HCT116 (cell line): ENCODE results near the gene NTN3. TPM values are rescaled to one million over a fixed set of nuclear protein-coding genes. Genes with fewer than 3 reads are reported as not detected.

ENCODE experiments used
- ATAC-seq: fragments of 200-7000 bp; cut with Tn5 transposase; 2 replicates; pipeline ENCODE4 v1.9.1; 2020; ENCODE audit warnings: mild to moderate bottlenecking, moderate library complexity
- BruUV-seq: library from RNA; stranded (reverse); fragments of 400-500 nt; replicated peaks from 2 replicates; lab custom pipeline; 2021; lab: Mats Ljungman, UMichigan
- CTCF ChIA-PET: fragments of 300-600 bp; sonication (Branson Sonifier 250); formaldehyde crosslinking; loops from one replicate; lab custom pipeline; 2021; ENCODE audit warnings: antibody characterized with exemption; lab: Charles Lee
- POLR2A ChIA-PET: fragments of 300-600, 350-600 bp; sonication (Branson Sonifier 250); formaldehyde crosslinking; loops from one replicate; lab custom pipeline; 2021; ENCODE audit warnings: antibody characterized with exemption; lab: Charles Lee
- RAD21 ChIA-PET, 2 experiments: fragments of 300-600 bp; sonication (Branson Sonifier 250); formaldehyde crosslinking; loops; one replicate each; lab custom pipeline; 2023; ENCODE audit warnings: low total read pairs in 2 of 2; ENCODE audit not compliant: uncharacterized antibody in 2 of 2, unreplicated experiment in 2 of 2, low non-redundant PET in 1 of 2; lab: Charles Lee
- DNase-seq: peaks from one replicate; pipeline ENCODE4 v3.0.0-alpha.2; 2010; ENCODE audit warnings: low read depth, low spot score
- H2AFZ ChIP-seq: fragments of 200-600 bp; shearing (Covaris generic), sonication (generic); 2 replicates; pipeline ENCODE4 v1.6.1; 2017; ENCODE audit warnings: low read depth, mixed run types, mixed read lengths, antibody characterized with exemption, low read length; ENCODE audit not compliant: poor library complexity, severe bottlenecking
- H3K27ac ChIP-seq: 2 replicates; pipeline ENCODE4 v1.5.1; 2012; ENCODE audit warnings: low read depth, low read length
- H3K27me3 ChIP-seq: fragments of 200-600 bp; sonication (generic); 2 replicates; pipeline ENCODE4 v1.6.1; 2016; ENCODE audit warnings: mixed run types, low read length, mixed read lengths; ENCODE audit not compliant: insufficient read depth
- H3K36me3 ChIP-seq, 2 experiments: fragments of 200-500 bp in 1 of 2; fragments of 200-600 bp in 1 of 2; sonication (Bioruptor generic) in 1 of 2; sonication (generic) in 1 of 2; 2 replicates each; pipeline versions ENCODE4 v1.5.1 to v1.6.1; 2014 to 2016; ENCODE audit warnings: low read length in 2 of 2, inconsistent platforms in 1 of 2, mixed read lengths in 1 of 2, mixed run types in 1 of 2; ENCODE audit not compliant: insufficient read depth in 2 of 2, control insufficient read depth in 1 of 2
- H3K4me1 ChIP-seq, 2 experiments: fragments of 200-600 bp in 1 of 2; sonication (generic) in 1 of 2; 2 replicates each; pipeline versions ENCODE4 v1.5.1 to v1.6.1; 2012 to 2017; ENCODE audit warnings: low read length in 2 of 2, inconsistent platforms in 1 of 2, mild to moderate bottlenecking in 1 of 2, mixed read lengths in 1 of 2, mixed run types in 1 of 2, moderate library complexity in 1 of 2; ENCODE audit not compliant: insufficient read depth in 2 of 2, control insufficient read depth in 1 of 2
- H3K4me2 ChIP-seq: fragments of 200-600 bp; sonication (generic); 2 replicates; pipeline ENCODE4 v1.6.1; 2017; ENCODE audit warnings: mixed run types, low read length, mixed read lengths
- H3K4me3 ChIP-seq, 2 experiments: fragments of 200-600 bp in 1 of 2; sonication (generic) in 1 of 2; replicated peaks in 1 of 2; 2 replicates each; pipeline ENCODE4 v1.5.1; 2011 to 2016; ENCODE audit warnings: low read length in 2 of 2, control low read depth in 1 of 2, low read depth in 1 of 2, mild to moderate bottlenecking in 1 of 2, mixed read lengths in 1 of 2, mixed run types in 1 of 2
- H3K79me2 ChIP-seq: fragments of 200-600 bp; sonication (generic); 2 replicates; pipeline ENCODE4 v1.6.1; 2017; ENCODE audit warnings: mild to moderate bottlenecking, mixed run types, low read length, moderate library complexity, mixed read lengths; ENCODE audit not compliant: insufficient read depth
- H3K9ac ChIP-seq: fragments of 200-600 bp; sonication (generic); 2 replicates; pipeline ENCODE4 v1.6.1; 2016; ENCODE audit warnings: low read length, mixed read lengths
- H3K9me2 ChIP-seq: fragments of 200-600 bp; sonication (generic), shearing (Covaris generic); 2 replicates; pipeline ENCODE4 v1.6.1; 2017; ENCODE audit warnings: mixed run types, mild to moderate bottlenecking, moderate library complexity; ENCODE audit not compliant: insufficient read depth
- H3K9me3 ChIP-seq, 2 experiments: fragments of 200-500 bp in 1 of 2; fragments of 200-600 bp in 1 of 2; sonication (Bioruptor generic) in 1 of 2; sonication (generic) in 1 of 2; 2 replicates each; pipeline ENCODE4 v1.6.1; 2014 to 2017; ENCODE audit warnings: low read length in 2 of 2, mixed read lengths in 2 of 2, inconsistent platforms in 1 of 2, low read depth in 1 of 2, mild to moderate bottlenecking in 1 of 2, mixed run types in 1 of 2, moderate library complexity in 1 of 2; ENCODE audit not compliant: control insufficient read depth in 1 of 2, insufficient read depth in 1 of 2
- H4K20me1 ChIP-seq: fragments of 200-600 bp; sonication (generic), shearing (Covaris generic); 2 replicates; pipeline ENCODE4 v1.6.1; 2017; ENCODE audit warnings: mixed run types, mild to moderate bottlenecking, moderate library complexity; ENCODE audit not compliant: insufficient read depth
- CBX3 ChIP-seq: IDR thresholded peaks from 2 replicates; pipeline ENCODE4 v1.6.1; 2012; ENCODE audit warnings: low read depth
- CEBPB ChIP-seq: IDR thresholded peaks from 2 replicates; pipeline ENCODE4 v1.6.1; 2012; ENCODE audit warnings: low read depth
- MAX ChIP-seq: IDR thresholded peaks from 2 replicates; pipeline ENCODE4 v1.6.1; 2012
- SIN3A ChIP-seq: IDR thresholded peaks from 2 replicates; pipeline ENCODE4 v1.6.1; 2012; ENCODE audit warnings: low read depth
- intact Hi-C: fragments of 100-400 bp; cut with micrococcal nuclease; formaldehyde crosslinking; loops from 2 replicates; pipeline ENCODE4 v1.10.0; 2022
- total RNA-seq: library from RNA; stranded (reverse); gene quantifications from one replicate; pipeline ENCODE4 v1.2.1, GENCODE V29; 2021; ENCODE audit not compliant: unreplicated experiment
- TF ChIP-seq, protein P1 (sequence below), 3 experiments: fragments of 200-600 bp in 1 of 3; sonication (generic) in 1 of 3; IDR thresholded peaks in 2 of 3; conservative IDR thresholded peaks in 1 of 3; 2 replicates each; pipeline ENCODE4 v1.5.1; 2012 to 2017; ENCODE audit warnings: low read depth in 2 of 3, low read length in 2 of 3, antibody characterized with exemption in 1 of 3, borderline replicate concordance in 1 of 3, control low read depth in 1 of 3, mild to moderate bottlenecking in 1 of 3, mixed read lengths in 1 of 3, mixed run types in 1 of 3, moderate library complexity in 1 of 3; ENCODE audit not compliant: insufficient read depth in 1 of 3

Gene NTN3
- total RNA-seq, 1 experiment from 2014 or later, result 0.30 TPM

- H3K27me3 ChIP-seq, result no peaks in the 10 kb centered on the region
- H3K4me2 ChIP-seq, result peak overlapping the region; percentile 97
- 0 out of 2 replicates have a peak overlapping the region, but pooled peaks have one; percentile 12 for H3K27ac ChIP-seq
- peaks cover 6 to 21% of the 10 kb centered on the region in 2 experiments; a peak in 3 of 4 replicates for H3K36me3 ChIP-seq
- H3K4me3 ChIP-seq, result peak overlapping the region in 1 of 2 experiments; percentile 68; a peak in 1 of 4 replicates
- no peaks in the 10 kb centered on the region for H3K9me2 ChIP-seq
- H3K9ac ChIP-seq, result peak overlapping the region; percentile 96; the same call in 1 of the 2 replicates
- peaks cover 32% of the 10 kb centered on the region for H3K79me2 ChIP-seq
- no peak for DNase-seq
- POLR2A ChIA-PET, result no interaction called here
- H3K9me3 ChIP-seq, result no peaks in the 10 kb centered on the region
- no peak for ATAC-seq
- intact Hi-C loops, result loop anchor here (5.0 to 10.0 kb wide), 3 partner anchors 35 to 163 kb away; partner anchors contain the start of genes RNPS1 and TEDC2
- no TSS peak for BruUV-seq
- CTCF ChIA-PET, result no interaction called here
- H3K4me1 ChIP-seq, result peaks cover 12 to 43% of the 10 kb centered on the region in 2 experiments; a peak in 3 of 4 replicates
- H4K20me1 ChIP-seq, result no peaks in the 10 kb centered on the region
- H2AFZ ChIP-seq, result no peak overlapping the region
- RAD21 ChIA-PET, result no interaction called here
- no peak for TF ChIP-seq MAX
These were observed 43.6 kb upstream of the NTN3 start for GRCh38 chr16:2427526-2427925.

GRCh38 chr16:2428051-2428783 lies 42.9 kb upstream of the NTN3 start:
- H3K4me1 ChIP-seq, result peaks cover 12 to 38% of the 10 kb centered on the region in 2 experiments; a peak in 3 of 4 replicates
- RAD21 ChIA-PET, result no interaction called here
- H4K20me1 ChIP-seq, result no peaks in the 10 kb centered on the region
- intact Hi-C loops, result loop anchor here (5.0 to 10.0 kb wide), 3 partner anchors 34 to 163 kb away; partner anchors contain the start of genes RNPS1 and TEDC2
- TF ChIP-seq CEBPB, result no peak
- no peak for TF ChIP-seq CBX3
- TF ChIP-seq, protein P1, sequence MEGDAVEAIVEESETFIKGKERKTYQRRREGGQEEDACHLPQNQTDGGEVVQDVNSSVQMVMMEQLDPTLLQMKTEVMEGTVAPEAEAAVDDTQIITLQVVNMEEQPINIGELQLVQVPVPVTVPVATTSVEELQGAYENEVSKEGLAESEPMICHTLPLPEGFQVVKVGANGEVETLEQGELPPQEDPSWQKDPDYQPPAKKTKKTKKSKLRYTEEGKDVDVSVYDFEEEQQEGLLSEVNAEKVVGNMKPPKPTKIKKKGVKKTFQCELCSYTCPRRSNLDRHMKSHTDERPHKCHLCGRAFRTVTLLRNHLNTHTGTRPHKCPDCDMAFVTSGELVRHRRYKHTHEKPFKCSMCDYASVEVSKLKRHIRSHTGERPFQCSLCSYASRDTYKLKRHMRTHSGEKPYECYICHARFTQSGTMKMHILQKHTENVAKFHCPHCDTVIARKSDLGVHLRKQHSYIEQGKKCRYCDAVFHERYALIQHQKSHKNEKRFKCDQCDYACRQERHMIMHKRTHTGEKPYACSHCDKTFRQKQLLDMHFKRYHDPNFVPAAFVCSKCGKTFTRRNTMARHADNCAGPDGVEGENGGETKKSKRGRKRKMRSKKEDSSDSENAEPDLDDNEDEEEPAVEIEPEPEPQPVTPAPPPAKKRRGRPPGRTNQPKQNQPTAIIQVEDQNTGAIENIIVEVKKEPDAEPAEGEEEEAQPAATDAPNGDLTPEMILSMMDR (IDR thresholded peaks at IDR 0.05 in 2 of 3, conservative IDR thresholded peaks at IDR 0.05 in 1 of 3; ENCODE audit: borderline replicate concordance in 1 of 3, insufficient read depth in 1 of 3, low read depth in 2 of 3, low read length in 2 of 3), result peak in 2 of 3 experiments; percentile 41 to 46; a peak in 4 of 6 replicates
- TF ChIP-seq SIN3A, result no peak
- TF ChIP-seq, all 23 proteins: peak for 1
- Histone ChIP-seq H3K9ac (peak overlapping the region; percentile 96), H3K9me3 (no peaks in the 10 kb centered on the region), H3K4me3 (peak overlapping the region; percentile 68 to 81), H3K27me3 (no peaks in the 10 kb centered on the region), H3K79me2 (peaks cover 39% of the 10 kb centered on the region), H3K4me2 (peak overlapping the region; percentile 97), H3K27ac (peak overlapping the region; percentile 91), H2AFZ (no peak overlapping the region), H3K36me3 (peaks cover 13 to 28% of the 10 kb centered on the region in 2 experiments), H3K9me2 (no peaks in the 10 kb centered on the region)
- ChIA-PET POLR2A (interaction anchor here (0.7 to 0.8 kb wide), 2 partner anchors 31 to 87 kb away, joined by 3 read pairs; partner anchors contain the start of gene TEDC2), CTCF (interaction anchor here (0.8 kb wide), 1 partner anchor 73 kb away, joined by 3 read pairs; no protein-coding TSS in a partner anchor)
- ATAC-seq (peak; percentile 61), DNase-seq (no peak)
- TSS peak; percentile 88 for BruUV-seq
